Measurements from ENCODE around the gene SLC25A34. TPM values are rescaled to one million over a fixed set of nuclear protein-coding genes. Genes with fewer than 3 reads are reported as not detected.
A peak's percentile ranks its signal among the peaks of the same experiment; 100 is the strongest.

Gene SLC25A34
- total and polyA plus RNA-seq, 2 of the 13 experiments (the other 11 are each of a cell fraction or from before 2014, with no cell fraction given): 0.13 to 0.18 TPM

DNA sequence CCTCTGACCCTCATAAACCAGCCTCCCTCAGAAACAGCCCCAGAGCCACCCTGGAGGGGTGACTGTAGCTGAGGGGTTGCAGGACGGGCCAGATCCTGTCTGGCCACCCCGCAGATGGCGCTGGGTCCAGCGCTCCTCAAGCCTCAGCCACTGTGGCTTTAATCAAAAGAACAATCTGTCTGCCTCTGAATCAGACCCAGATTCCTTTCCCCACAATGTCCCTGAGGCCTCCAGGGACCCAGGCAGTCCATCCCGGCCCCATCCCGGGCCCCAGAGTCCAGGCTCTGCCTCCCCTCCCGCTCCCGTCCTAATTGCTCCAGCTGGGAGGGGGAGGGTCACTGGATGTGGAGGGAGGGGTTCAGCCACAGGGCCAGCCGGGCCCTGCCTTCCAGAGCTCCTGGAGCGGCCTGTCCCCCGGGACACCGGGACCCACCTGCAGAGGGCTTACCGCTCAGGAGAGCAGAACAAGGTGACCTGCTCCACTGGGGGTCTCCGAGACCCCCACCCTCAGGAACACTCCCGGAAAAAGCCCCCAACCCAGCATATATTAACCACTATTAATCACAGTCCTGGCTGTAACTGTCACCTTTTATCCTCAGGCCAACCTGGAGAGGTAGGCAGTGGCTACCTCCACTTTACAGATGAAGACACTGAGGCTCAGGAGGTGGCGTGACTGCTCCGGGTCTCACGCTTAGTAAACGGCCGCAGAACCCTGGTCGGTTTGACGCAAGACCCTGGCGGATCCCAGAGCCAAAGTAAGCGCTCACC is 21.7 kb downstream of the SLC25A34 start (continued):
- TF ChIP-seq ZNF207 (IDR thresholded peaks at IDR 0.05; ENCODE audit: borderline replicate concordance) (no peak), HDAC2 (CRISPR knock-in tag; IDR thresholded peaks at IDR 0.05) (no peak), NFKB2 (CRISPR knock-in tag; IDR thresholded peaks at IDR 0.05; ENCODE audit: borderline replicate concordance) (0 out of 2 replicates have a peak, but pooled peaks have one; percentile 41), GLI4 (CRISPR knock-in tag; IDR thresholded peaks at IDR 0.05; ENCODE audit: borderline replicate concordance) (no peak), ZNF687 (CRISPR knock-in tag; IDR thresholded peaks at IDR 0.05) (peak; percentile 49; the same call in 1 of the 2 replicates), ZSCAN22 (CRISPR knock-in tag; IDR thresholded peaks at IDR 0.05) (no peak), MXD4 (CRISPR knock-in tag; IDR thresholded peaks at IDR 0.05) (no peak), SMARCE1 (IDR thresholded peaks at IDR 0.05; ENCODE audit: borderline replicate concordance) (no peak), CREM (IDR thresholded peaks at IDR 0.05) (no peak), CREM (CRISPR knock-in tag; IDR thresholded peaks at IDR 0.05) (no peak), KDM4B (CRISPR knock-in tag; IDR thresholded peaks at IDR 0.05) (no peak), RFX1 (IDR thresholded peaks at IDR 0.05) (no peak), ZNF598 (CRISPR knock-in tag; IDR thresholded peaks at IDR 0.05; ENCODE audit: borderline replicate concordance) (no peak), NR2F6 (IDR thresholded peaks at IDR 0.05) (no peak), NR2F6 (CRISPR knock-in tag; IDR thresholded peaks at IDR 0.05) (no peak), ZBTB7B (CRISPR knock-in tag; IDR thresholded peaks at IDR 0.05) (peak; percentile 33; the same call in 1 of the 2 replicates), MEIS1 (CRISPR knock-in tag; IDR thresholded peaks at IDR 0.05; ENCODE audit: borderline replicate concordance) (0 out of 2 replicates have a peak, but pooled peaks have one; percentile 28), SRSF1 (optimal IDR thresholded peaks at IDR 0.05; ENCODE audit: low read depth, low read length) (peak; percentile 27), ZNF563 (CRISPR knock-in tag; IDR thresholded peaks at IDR 0.05) (no peak), SP5 (CRISPR knock-in tag; IDR thresholded peaks at IDR 0.05; ENCODE audit: borderline replicate concordance, low read depth) (no peak), ZBTB8A (CRISPR knock-in tag; IDR thresholded peaks at IDR 0.05; ENCODE audit: borderline replicate concordance, low read depth) (no peak)
- TF ChIP-seq, protein P1, sequence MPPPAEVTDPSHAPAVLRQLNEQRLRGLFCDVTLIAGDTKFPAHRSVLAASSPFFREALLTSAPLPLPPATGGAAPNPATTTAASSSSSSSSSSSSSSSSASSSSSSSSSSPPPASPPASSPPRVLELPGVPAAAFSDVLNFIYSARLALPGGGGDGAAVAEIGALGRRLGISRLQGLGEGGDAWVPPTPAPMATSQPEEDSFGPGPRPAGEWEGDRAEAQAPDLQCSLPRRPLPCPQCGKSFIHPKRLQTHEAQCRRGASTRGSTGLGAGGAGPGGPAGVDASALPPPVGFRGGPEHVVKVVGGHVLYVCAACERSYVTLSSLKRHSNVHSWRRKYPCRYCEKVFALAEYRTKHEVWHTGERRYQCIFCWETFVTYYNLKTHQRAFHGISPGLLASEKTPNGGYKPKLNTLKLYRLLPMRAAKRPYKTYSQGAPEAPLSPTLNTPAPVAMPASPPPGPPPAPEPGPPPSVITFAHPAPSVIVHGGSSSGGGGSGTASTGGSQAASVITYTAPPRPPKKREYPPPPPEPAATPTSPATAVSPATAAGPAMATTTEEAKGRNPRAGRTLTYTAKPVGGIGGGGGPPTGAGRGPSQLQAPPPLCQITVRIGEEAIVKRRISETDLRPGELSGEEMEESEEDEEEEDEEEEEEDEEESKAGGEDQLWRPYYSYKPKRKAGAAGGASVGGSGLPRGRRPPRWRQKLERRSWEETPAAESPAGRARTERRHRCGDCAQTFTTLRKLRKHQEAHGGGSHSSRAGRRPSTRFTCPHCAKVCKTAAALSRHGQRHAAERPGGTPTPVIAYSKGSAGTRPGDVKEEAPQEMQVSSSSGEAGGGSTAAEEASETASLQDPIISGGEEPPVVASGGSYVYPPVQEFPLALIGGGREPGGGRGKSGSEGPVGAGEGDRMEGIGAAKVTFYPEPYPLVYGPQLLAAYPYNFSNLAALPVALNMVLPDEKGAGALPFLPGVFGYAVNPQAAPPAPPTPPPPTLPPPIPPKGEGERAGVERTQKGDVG (CRISPR knock-in tag; IDR thresholded peaks at IDR 0.05; ENCODE audit: borderline replicate concordance): no peak
- TF ChIP-seq, protein P2, sequence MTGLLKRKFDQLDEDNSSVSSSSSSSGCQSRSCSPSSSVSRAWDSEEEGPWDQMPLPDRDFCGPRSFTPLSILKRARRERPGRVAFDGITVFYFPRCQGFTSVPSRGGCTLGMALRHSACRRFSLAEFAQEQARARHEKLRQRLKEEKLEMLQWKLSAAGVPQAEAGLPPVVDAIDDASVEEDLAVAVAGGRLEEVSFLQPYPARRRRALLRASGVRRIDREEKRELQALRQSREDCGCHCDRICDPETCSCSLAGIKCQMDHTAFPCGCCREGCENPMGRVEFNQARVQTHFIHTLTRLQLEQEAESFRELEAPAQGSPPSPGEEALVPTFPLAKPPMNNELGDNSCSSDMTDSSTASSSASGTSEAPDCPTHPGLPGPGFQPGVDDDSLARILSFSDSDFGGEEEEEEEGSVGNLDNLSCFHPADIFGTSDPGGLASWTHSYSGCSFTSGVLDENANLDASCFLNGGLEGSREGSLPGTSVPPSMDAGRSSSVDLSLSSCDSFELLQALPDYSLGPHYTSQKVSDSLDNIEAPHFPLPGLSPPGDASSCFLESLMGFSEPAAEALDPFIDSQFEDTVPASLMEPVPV (CRISPR knock-in tag; IDR thresholded peaks at IDR 0.05): no peak
